Prostate gland (tissue), 2 donors: Measurements from ENCODE around the gene SMIM5. TPM values are rescaled to one million over a fixed set of nuclear protein-coding genes. Genes with fewer than 3 reads are reported as not detected.
A peak's percentile ranks its signal among the peaks of the same experiment; 100 is the strongest.

Experiments
- DNase-seq: peaks from one replicate; pipeline ENCODE4 v3.0.0-alpha.2; 2019; ENCODE audit warnings: low spot score
- H3K27ac ChIP-seq, 2 donors: fragments of 200-600 bp; sonication (generic); 2 replicates each; pipeline ENCODE4 v1.5.1; 2017 to 2019
- H3K27me3 ChIP-seq: fragments of 200-600 bp; sonication (generic); replicated peaks from 2 replicates; pipeline ENCODE4 v1.5.1; 2019; ENCODE audit not compliant: insufficient read depth
- H3K36me3 ChIP-seq, 2 donors: fragments of 200-600 bp; sonication (generic); 1 replicate in 1 of 2; 2 replicates in 1 of 2; pipeline versions ENCODE4 v1.5.1 to v1.8.1; 2017 to 2019
- H3K4me1 ChIP-seq: fragments of 200-600 bp; sonication (generic); replicated peaks from 2 replicates; pipeline ENCODE4 v1.5.1; 2019
- H3K4me3 ChIP-seq, 2 donors: fragments of 200-600 bp; sonication (generic); 2 replicates each; pipeline ENCODE4 v1.5.1; 2017 to 2019
- H3K9me3 ChIP-seq: fragments of 200-600 bp; sonication (generic); 2 replicates; pipeline ENCODE4 v1.5.1; 2017
- CTCF ChIP-seq, 4 experiments: fragments of 200-600 bp in 2 of 4; fragments of 450-650 bp in 2 of 4; sonication (generic) in 2 of 4; IDR thresholded peaks; 1 replicate in 3 of 4; 2 replicates in 1 of 4; pipeline ENCODE4 v1.5.1; 2016 to 2019; ENCODE audit warnings: antibody characterized with exemption in 4 of 4, mild to moderate bottlenecking in 2 of 4, moderate library complexity in 2 of 4
- POLR2A ChIP-seq: fragments of 450-650 bp; IDR thresholded peaks from one replicate; pipeline ENCODE4 v1.6.1; 2016; ENCODE audit warnings: antibody characterized with exemption, mild to moderate bottlenecking
- POLR2AphosphoS5 ChIP-seq: sonication (generic); formaldehyde crosslinking; IDR thresholded peaks from one replicate; pipeline ENCODE4 v1.6.1; 2017; ENCODE audit warnings: antibody characterized with exemption
- WGBS: methylation state at CpG from one replicate; pipeline ENCODE4 v1.1.5; 2018; 5-methylcytosine and 5-hydroxymethylcytosine counted together
- intact Hi-C: fragments of 100-400 bp; cut with DNase I; formaldehyde crosslinking; loops from one replicate; pipeline ENCODE4 v1.14.2; 2022
- total RNA-seq, 2 donors: library from RNA; depleted of rRNA; stranded (reverse); fragments of >200 nt; gene quantifications; one replicate each; pipeline ENCODE4 v1.1.0, GENCODE V29; 2016

Gene SMIM5
- total RNA-seq, 2 donors from 2014 or later: 0.27 to 4.1 TPM

- Histone ChIP-seq H3K27ac (no peak overlapping the region), H3K36me3 (no peaks in the 10 kb centered on the region), H3K4me1 (no peaks in the 10 kb centered on the region), H3K9me3 (no peaks in the 10 kb centered on the region), H3K4me3 (no peak overlapping the region), H3K27me3 (no peaks in the 10 kb centered on the region)
- TF ChIP-seq POLR2A (no peak), POLR2AphosphoS5 (no peak), CTCF (IDR thresholded peaks at IDR 0.05) (no peak)
- WGBS: 92% methylated on average over 25 of the region's 25 CpGs
- intact Hi-C loops: no loop called here
- DNase-seq: no peak
Observed at GRCh38 chr17:75610103-75610984, 22.9 kb upstream of the SMIM5 start.

- Histone ChIP-seq H3K9me3 (no peaks in the 10 kb centered on the region), H3K27ac (peak overlapping the region in 1 of 2 donors; percentile 32), H3K4me3 (no peak overlapping the region), H3K4me1 (no peaks in the 10 kb centered on the region), H3K36me3 (no peaks in the 10 kb centered on the region), H3K27me3 (no peaks in the 10 kb centered on the region)
- TF ChIP-seq POLR2A (no peak), POLR2AphosphoS5 (peak; percentile 65)
- no peak for DNase-seq
- 71% methylated on average over 20 of the region's 20 CpGs for WGBS
- intact Hi-C loops: no loop called here
Observed at GRCh38 chr17:75611851-75612429, 21.3 kb upstream of the SMIM5 start.

- 87% methylated on average over 27 of the region's 27 CpGs for WGBS
- TF ChIP-seq POLR2AphosphoS5 (no peak), POLR2A (no peak), CTCF (IDR thresholded peaks at IDR 0.05) (no peak)
- H3K36me3 ChIP-seq: no peaks in the 10 kb centered on the region
- no peaks in the 10 kb centered on the region for H3K27me3 ChIP-seq
- H3K9me3 ChIP-seq: no peaks in the 10 kb centered on the region
- DNase-seq: no peak
- peak overlapping the region in 1 of 2 donors; percentile 32 for H3K27ac ChIP-seq
- H3K4me1 ChIP-seq: no peaks in the 10 kb centered on the region
- no peak overlapping the region for H3K4me3 ChIP-seq
- intact Hi-C loops: no loop called here
Observed at GRCh38 chr17:75612906-75613626, 20.2 kb upstream of the SMIM5 start.

GRCh38 chr17:75614006-75614405 is 19.2 kb upstream of the SMIM5 start:
- Histone ChIP-seq H3K4me3 (no peak overlapping the region), H3K9me3 (no peaks in the 10 kb centered on the region), H3K4me1 (no peaks in the 10 kb centered on the region), H3K27ac (no peak overlapping the region), H3K36me3 (no peaks in the 10 kb centered on the region), H3K27me3 (no peaks in the 10 kb centered on the region)
- no peak for DNase-seq
- WGBS: 86% methylated on average over 11 of the region's 12 CpGs
- TF ChIP-seq CTCF (IDR thresholded peaks at IDR 0.05) (no peak), POLR2A (no peak), POLR2AphosphoS5 (no peak)
- intact Hi-C loops: no loop called here

- no peak for TF ChIP-seq POLR2AphosphoS5
- no peak for TF ChIP-seq POLR2A
- no peak for TF ChIP-seq CTCF (IDR thresholded peaks at IDR 0.05)
- H3K9me3 ChIP-seq: no peaks in the 10 kb centered on the region
- no peak overlapping the region for H3K4me3 ChIP-seq
- DNase-seq: no peak
- 90% methylated on average over 18 of the region's 19 CpGs for WGBS
- no peak overlapping the region for H3K27ac ChIP-seq
- intact Hi-C loops: no loop called here
- no peaks in the 10 kb centered on the region for H3K36me3 ChIP-seq
- H3K27me3 ChIP-seq: no peaks in the 10 kb centered on the region
- H3K4me1 ChIP-seq: no peaks in the 10 kb centered on the region
Observed at GRCh38 chr17:75614556-75615270, 18.5 kb upstream of the SMIM5 start.
